WTC11 (cell line): ENCODE measurements around the gene UBE2S.

Experiments used
- ATF2 ChIP-seq: sonication (generic); formaldehyde crosslinking; IDR thresholded peaks from 2 replicates; pipeline ENCODE4 v1.8.1; 2022; ENCODE audit warnings: low read depth, missing genetic modification reagents, borderline replicate concordance
- FOXK1 ChIP-seq: sonication (generic); formaldehyde crosslinking; IDR thresholded peaks from 2 replicates; pipeline ENCODE4 v1.8.0; 2022; ENCODE audit warnings: mild to moderate bottlenecking, moderate library complexity, missing genetic modification reagents
- GTF2I ChIP-seq: fragments of 250-450 bp; sonication (Bioruptor Pico); conservative IDR thresholded peaks from 2 replicates; pipeline ENCODE4 v1.4.0; 2021; ENCODE audit warnings: mild to moderate bottlenecking
- JUN ChIP-seq: sonication (generic); formaldehyde crosslinking; IDR thresholded peaks from 2 replicates; pipeline ENCODE4 v1.8.0; 2023; ENCODE audit warnings: mild to moderate bottlenecking, missing genetic modification reagents
- SMAD3 ChIP-seq: sonication (generic); formaldehyde crosslinking; IDR thresholded peaks from 2 replicates; pipeline ENCODE4 v1.8.0; 2022; ENCODE audit warnings: missing genetic modification reagents, mild to moderate bottlenecking, borderline replicate concordance
- ZNF138 ChIP-seq: sonication (generic); formaldehyde crosslinking; conservative IDR thresholded peaks from 2 replicates; pipeline ENCODE4 v1.8.1; 2022; ENCODE audit warnings: mild to moderate bottlenecking, moderate library complexity, missing genetic modification reagents
- ZNF416 ChIP-seq: fragments of 250-450 bp; sonication (Bioruptor Pico); IDR thresholded peaks from 2 replicates; pipeline ENCODE4 v1.9.0; 2021; ENCODE audit warnings: mild to moderate bottlenecking, inconsistent platforms
- TF ChIP-seq, protein P1 (sequence below): sonication (generic); formaldehyde crosslinking; IDR thresholded peaks from 2 replicates; pipeline ENCODE4 v1.8.0; 2023; ENCODE audit warnings: missing genetic modification reagents, mild to moderate bottlenecking, borderline replicate concordance
- TF ChIP-seq, protein P2 (sequence below): sonication (generic); formaldehyde crosslinking; conservative IDR thresholded peaks from 2 replicates; pipeline ENCODE4 v1.8.1; 2022; ENCODE audit warnings: mild to moderate bottlenecking, missing genetic modification reagents
- TF ChIP-seq, protein P3 (sequence below): fragments of 200-600 bp; IDR thresholded peaks from 2 replicates; pipeline ENCODE4 v1.8.0; 2022; ENCODE audit warnings: antibody characterized with exemption
- TF ChIP-seq, protein P4 (sequence below): fragments of 250-450 bp; sonication (Bioruptor Pico); conservative IDR thresholded peaks from 2 replicates; pipeline ENCODE4 v1.9.0; 2021; ENCODE audit warnings: mild to moderate bottlenecking

DNA sequence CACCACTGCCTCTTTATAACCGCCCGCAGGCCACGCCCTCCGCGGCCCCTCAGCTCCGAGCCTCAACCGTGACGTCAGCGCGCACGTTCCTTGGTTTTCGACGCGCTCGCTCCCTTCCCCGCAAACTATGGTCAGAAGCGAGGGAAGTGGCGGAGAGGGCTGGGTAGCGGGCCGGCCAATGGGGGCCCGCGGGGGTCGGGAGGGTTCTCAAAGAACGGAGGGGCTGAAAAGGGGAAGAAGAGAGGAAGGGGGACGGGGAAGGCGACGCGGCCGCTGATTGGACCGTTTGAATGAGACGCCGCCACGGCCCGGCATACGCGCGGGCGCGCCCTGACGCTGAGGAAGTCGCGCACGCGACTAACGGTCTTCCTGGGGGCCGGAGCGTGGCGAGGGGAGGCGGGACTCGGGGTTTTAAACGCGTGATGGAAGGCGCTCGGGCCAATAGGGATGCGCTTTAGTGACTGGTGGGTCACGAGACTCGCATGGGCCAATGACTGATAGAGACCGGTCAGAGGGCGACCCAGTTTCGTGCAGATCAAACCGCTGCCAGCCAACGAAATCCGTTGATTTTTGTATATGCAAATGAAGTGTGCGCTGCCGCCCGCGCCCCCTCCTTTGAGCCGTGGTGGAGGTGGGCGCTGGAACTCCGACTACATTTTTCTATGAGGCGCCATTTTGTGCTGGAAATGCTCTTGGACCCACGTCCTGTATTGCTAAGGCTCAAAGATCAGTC, 378 bp upstream of the UBE2S start:
- TF ChIP-seq, protein P1, sequence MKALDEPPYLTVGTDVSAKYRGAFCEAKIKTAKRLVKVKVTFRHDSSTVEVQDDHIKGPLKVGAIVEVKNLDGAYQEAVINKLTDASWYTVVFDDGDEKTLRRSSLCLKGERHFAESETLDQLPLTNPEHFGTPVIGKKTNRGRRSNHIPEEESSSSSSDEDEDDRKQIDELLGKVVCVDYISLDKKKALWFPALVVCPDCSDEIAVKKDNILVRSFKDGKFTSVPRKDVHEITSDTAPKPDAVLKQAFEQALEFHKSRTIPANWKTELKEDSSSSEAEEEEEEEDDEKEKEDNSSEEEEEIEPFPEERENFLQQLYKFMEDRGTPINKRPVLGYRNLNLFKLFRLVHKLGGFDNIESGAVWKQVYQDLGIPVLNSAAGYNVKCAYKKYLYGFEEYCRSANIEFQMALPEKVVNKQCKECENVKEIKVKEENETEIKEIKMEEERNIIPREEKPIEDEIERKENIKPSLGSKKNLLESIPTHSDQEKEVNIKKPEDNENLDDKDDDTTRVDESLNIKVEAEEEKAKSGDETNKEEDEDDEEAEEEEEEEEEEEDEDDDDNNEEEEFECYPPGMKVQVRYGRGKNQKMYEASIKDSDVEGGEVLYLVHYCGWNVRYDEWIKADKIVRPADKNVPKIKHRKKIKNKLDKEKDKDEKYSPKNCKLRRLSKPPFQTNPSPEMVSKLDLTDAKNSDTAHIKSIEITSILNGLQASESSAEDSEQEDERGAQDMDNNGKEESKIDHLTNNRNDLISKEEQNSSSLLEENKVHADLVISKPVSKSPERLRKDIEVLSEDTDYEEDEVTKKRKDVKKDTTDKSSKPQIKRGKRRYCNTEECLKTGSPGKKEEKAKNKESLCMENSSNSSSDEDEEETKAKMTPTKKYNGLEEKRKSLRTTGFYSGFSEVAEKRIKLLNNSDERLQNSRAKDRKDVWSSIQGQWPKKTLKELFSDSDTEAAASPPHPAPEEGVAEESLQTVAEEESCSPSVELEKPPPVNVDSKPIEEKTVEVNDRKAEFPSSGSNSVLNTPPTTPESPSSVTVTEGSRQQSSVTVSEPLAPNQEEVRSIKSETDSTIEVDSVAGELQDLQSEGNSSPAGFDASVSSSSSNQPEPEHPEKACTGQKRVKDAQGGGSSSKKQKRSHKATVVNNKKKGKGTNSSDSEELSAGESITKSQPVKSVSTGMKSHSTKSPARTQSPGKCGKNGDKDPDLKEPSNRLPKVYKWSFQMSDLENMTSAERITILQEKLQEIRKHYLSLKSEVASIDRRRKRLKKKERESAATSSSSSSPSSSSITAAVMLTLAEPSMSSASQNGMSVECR (CRISPR knock-in tag), result peak; percentile 75; the same call in 1 of the 2 replicates
- TF ChIP-seq, protein P2, sequence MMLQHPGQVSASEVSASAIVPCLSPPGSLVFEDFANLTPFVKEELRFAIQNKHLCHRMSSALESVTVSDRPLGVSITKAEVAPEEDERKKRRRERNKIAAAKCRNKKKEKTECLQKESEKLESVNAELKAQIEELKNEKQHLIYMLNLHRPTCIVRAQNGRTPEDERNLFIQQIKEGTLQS (CRISPR knock-in tag), result no peak
- TF ChIP-seq JUN (CRISPR knock-in tag) (0 out of 2 replicates have a peak, but pooled peaks have one; percentile 2), SMAD3 (CRISPR knock-in tag) (no peak), ATF2 (CRISPR knock-in tag) (peak; percentile 41; the same call in 1 of the 2 replicates), GTF2I (CRISPR knock-in tag) (no peak), FOXK1 (CRISPR knock-in tag) (peak; percentile 58; the same call in 1 of the 2 replicates), ZNF416 (no peak), ZNF138 (CRISPR knock-in tag) (no peak)
- TF ChIP-seq, protein P3, sequence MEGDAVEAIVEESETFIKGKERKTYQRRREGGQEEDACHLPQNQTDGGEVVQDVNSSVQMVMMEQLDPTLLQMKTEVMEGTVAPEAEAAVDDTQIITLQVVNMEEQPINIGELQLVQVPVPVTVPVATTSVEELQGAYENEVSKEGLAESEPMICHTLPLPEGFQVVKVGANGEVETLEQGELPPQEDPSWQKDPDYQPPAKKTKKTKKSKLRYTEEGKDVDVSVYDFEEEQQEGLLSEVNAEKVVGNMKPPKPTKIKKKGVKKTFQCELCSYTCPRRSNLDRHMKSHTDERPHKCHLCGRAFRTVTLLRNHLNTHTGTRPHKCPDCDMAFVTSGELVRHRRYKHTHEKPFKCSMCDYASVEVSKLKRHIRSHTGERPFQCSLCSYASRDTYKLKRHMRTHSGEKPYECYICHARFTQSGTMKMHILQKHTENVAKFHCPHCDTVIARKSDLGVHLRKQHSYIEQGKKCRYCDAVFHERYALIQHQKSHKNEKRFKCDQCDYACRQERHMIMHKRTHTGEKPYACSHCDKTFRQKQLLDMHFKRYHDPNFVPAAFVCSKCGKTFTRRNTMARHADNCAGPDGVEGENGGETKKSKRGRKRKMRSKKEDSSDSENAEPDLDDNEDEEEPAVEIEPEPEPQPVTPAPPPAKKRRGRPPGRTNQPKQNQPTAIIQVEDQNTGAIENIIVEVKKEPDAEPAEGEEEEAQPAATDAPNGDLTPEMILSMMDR, result no peak
- TF ChIP-seq, protein P4, sequence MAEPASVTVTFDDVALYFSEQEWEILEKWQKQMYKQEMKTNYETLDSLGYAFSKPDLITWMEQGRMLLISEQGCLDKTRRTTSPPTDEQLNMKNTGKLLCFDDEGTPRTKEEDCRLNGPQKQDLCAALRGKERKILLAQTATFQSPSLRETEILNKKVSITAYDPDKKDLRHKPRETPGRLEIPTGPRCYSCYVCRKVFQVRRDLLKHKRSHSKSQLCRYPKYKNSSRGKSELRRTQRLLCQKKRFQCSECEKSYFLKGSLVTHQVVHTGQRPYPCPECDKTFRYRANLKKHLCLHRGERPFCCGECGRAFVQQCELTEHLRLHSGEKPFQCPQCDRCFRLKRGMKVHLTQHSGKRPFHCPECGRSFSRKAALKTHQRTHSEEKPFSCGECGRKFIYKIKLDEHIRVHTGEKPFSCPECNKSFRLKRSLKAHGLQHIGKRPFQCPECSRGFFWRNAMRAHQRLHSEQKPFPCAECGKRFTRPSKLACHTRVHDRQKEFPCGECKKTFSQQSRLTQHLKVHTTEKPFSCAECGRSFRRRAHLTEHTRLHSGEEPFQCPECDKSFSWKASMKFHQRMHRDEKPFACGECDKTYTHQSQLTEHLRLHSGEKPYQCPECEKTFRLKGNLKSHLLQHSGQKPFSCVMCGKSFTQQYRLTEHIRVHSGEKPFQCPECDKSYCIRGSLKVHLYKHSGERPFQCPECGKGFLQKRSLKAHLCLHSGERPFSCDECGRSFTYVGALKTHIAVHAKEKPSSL (CRISPR knock-in tag), result no peak
